NOMO-1 (cell line): ENCODE results near the gene ATP6AP1.
"Not testable (repeated sequence)": the region's sequence is repeated elsewhere in the genome, so short reads cannot be mapped to it uniquely, and the experiment has no call there.

Source experiments
- DNase-seq, 2 experiments: peaks; one replicate each; lab custom pipeline; 2025; ENCODE audit not compliant: unreplicated experiment in 2 of 2; lab: John Stamatoyannopoulos, UW

ATP6AP1 gene

GRCh38 chrX:154428176-154429171, at the start of gene ATP6AP1:
Gene ATP6AP1 (plus strand): TSS chrX:154428677. CDS start chrX:154428693, 16 bp downstream.
- DNase-seq: peak; percentile 83 to 93

GRCh38 chrX:154378799-154379568, 49.5 kb upstream of the ATP6AP1 start, which contains the start of gene EMD:
Gene EMD (plus strand): TSS chrX:154379295. CDS start chrX:154379485, 190 bp downstream.
- peak; percentile 97 to 99 for DNase-seq

GRCh38 chrX:154379569-154379951, 48.9 kb upstream of the ATP6AP1 start:
- no peak for DNase-seq

- DNase-seq: no peak
Observed at GRCh38 chrX:154380153-154380552, 48.3 kb upstream of the ATP6AP1 start.

GRCh38 chrX:154380787-154381186, 47.7 kb upstream of the ATP6AP1 start:
- no peak for DNase-seq

GRCh38 chrX:154381271-154381670, 47.2 kb upstream of the ATP6AP1 start:
- DNase-seq: no peak

- DNase-seq: no peak
Observed at GRCh38 chrX:154382483-154383069, 45.9 kb upstream of the ATP6AP1 start.

- DNase-seq: no peak
Observed at GRCh38 chrX:154383359-154384283, 44.9 kb upstream of the ATP6AP1 start.

GRCh38 chrX:154384284-154384892, 44.1 kb upstream of the ATP6AP1 start:
- no peak for DNase-seq

GRCh38 chrX:154388094-154388493, 40.4 kb upstream of the ATP6AP1 start:
- not testable (repeated sequence) for DNase-seq

- not testable (repeated sequence) for DNase-seq
Observed at GRCh38 chrX:154388649-154389048, 39.8 kb upstream of the ATP6AP1 start.

GRCh38 chrX:154389812-154390747, 38.4 kb upstream of the ATP6AP1 start:
- DNase-seq: not testable (repeated sequence)

- DNase-seq: not testable (repeated sequence)
Observed at GRCh38 chrX:154396363-154396762, 32.1 kb upstream of the ATP6AP1 start.

- DNase-seq: peak; percentile 40 to 41
Observed at GRCh38 chrX:154396973-154397887, 31.2 kb upstream of the ATP6AP1 start.

- peak; percentile 88 to 96 for DNase-seq
Observed at GRCh38 chrX:154397888-154398667, 30.4 kb upstream of the ATP6AP1 start, which contains the start of gene RPL10. Gene RPL10 (plus strand): TSS chrX:154398377. CDS start chrX:154398520, 143 bp downstream.
